GM19238 (cell line): ENCODE results near the gene CEBPA.

Experiments
- DNase-seq: peaks from one replicate; pipeline ENCODE4 v3.0.0; 2011; ENCODE audit warnings: low spot score; ENCODE audit not compliant: insufficient read length

CEBPA gene

GRCh38 chr19:33252418-33252962 lies 49.8 kb downstream of the CEBPA start:
- no peak for DNase-seq

GRCh38 chr19:33251526-33252090 lies 50.7 kb downstream of the CEBPA start:
- DNase-seq, result no peak

- DNase-seq, result no peak
Measured at GRCh38 chr19:33251076-33251475, 51.3 kb downstream of the CEBPA start.

GRCh38 chr19:33250500-33250899 lies 51.8 kb downstream of the CEBPA start:
- no peak for DNase-seq
